DMS79 treated with DMSO at 0.1 percent for 48 hours (cell line): Measurements from ENCODE around the gene MOV10L1.
"Not testable (repeated sequence)": the region's sequence is repeated elsewhere in the genome, so short reads cannot be mapped to it uniquely, and the experiment has no call there.

Source experiments
- DNase-seq: peaks from one replicate; lab custom pipeline; 2025; lab: John Stamatoyannopoulos, UW

Gene MOV10L1

GRCh38 chr22:50078246-50078645, 11.6 kb upstream of the MOV10L1 start:
- no peak for DNase-seq

DNA sequence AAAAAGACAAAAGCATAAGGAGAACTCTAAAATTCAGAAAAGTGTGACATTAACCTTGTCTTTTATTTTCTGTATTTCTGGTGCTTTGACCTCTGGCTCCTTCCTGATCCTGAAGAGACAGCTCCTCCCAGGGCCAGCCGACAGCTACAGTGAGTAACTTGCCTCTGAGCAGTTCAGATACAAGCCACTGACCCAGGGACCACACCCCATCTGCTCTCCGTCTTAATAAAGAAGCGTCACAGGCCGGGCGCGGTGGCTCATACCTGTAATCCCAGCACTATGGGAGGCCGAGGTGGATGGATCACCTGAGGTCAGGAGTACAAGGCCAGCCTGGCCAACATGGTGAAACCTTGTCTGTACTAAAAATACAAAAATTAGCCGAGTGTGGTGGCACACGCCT, 11.0 kb upstream of the MOV10L1 start:
- DNase-seq: no peak

DNA sequence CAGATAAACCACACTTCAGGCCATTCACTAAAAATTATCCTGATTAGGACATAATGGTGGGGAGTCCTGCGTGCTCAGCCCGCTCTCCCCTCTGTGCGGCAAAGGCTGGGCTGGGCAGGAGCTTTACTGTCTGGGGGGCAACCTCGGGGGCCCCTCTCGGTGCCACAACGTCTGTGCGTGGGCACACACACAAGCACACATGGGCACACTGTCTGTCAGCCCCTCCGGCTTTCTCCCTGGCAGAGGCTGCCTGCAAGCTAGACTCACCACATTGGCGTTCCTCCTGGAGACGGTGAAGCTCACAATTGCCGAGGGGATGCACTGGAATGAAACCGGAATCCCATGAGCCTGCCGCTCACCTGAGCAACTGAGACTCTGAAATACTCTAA, 9.7 kb upstream of the MOV10L1 start:
- DNase-seq: no peak

GRCh38 chr22:50081426-50082196, 8.2 kb upstream of the MOV10L1 start:
- DNase-seq: no peak

DNA sequence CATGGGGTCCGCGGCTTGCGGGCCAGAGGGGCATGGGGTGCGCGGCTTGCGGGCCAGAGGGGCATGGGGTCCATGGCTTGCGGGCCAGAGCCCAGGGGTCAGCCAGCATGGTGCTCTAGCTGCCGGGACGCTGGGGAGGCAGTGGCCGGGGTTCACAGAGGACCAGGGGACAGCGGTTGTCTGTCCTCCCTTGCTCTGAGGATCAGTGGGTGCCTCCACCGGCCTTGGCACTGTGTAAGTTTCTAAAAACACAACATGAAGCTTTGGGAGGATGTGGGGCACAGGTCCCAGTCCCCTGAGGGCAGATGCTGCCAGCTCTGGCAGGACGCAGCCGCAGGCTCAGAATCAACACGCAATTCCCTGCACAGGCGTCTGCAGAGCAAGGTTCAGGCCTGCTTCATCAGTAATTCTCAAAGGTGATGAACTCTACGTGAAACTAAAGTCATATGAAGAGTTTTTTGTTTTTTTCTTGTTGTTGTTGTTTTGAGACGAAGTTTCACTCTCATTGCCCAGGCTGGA, 7.5 kb upstream of the MOV10L1 start:
- no peak for DNase-seq

GRCh38 chr22:50082961-50083461, 6.8 kb upstream of the MOV10L1 start:
- DNase-seq: no peak

- no peak for DNase-seq
Measured at GRCh38 chr22:50083462-50084079, 6.2 kb upstream of the MOV10L1 start.

- no peak for DNase-seq
Measured at GRCh38 chr22:50084080-50084477, 5.7 kb upstream of the MOV10L1 start.

DNA sequence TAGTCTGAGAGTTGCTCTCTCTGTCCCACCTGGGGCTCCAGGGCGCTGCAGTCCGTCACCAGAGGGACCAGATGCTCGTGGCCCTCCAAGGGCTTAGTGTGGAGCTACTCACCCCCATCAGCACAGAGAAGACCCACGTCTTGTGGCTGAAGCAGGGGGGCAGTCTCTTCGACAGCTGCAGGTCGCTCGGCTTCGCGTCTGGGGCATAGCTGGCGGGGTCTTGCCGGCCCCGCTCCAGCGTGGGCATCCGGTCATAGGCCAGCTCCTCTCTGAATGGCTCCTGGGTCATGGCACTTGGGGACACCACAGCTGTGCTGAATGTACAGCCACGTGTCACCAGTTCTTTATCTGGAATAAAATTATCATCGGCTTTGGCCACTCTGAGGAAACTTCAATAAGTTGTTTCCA, 5.2 kb upstream of the MOV10L1 start:
- no peak for DNase-seq

DNA sequence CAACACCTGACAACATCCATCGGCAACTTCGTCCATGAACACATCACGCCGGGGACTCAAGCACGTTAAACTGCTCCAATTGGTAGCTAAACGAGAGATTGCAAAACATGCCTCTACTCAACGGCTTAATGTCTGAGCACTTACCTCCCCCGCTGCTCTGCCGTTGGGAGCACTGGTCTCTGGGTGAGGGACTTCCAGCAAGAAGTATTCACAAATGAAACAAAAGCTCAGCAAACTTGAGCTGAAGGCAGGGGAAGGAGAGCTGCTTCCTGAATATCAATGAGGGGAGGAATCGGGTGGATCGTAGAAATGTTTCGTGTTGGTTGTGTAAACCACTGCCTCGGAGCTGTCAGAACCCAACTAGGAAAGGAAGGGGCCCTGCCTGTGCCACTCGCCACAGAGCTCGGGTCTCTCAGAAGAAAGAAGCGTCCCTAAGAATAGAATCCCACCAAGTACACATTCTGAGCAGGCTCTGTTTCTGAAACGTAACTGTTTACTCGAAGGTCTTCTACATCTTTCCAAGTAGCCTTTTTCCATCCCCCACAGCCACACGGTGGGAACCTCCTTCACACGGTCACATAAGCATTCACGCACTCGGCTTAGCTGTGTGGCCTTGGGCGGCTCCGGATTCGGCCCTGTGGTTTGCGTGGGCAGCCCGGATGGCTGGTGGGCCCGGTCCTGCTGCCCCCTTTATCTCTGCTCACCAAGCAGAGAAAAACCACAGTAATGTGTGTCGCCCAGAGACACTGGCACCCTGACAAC, 4.4 kb upstream of the MOV10L1 start, which contains the start of gene MLC1:
Gene MLC1 (minus strand): TSS at position 216 of the 762 bp plus-strand sequence. CDS start 524 bp downstream, outside the sequence.
- no peak for DNase-seq

DNA sequence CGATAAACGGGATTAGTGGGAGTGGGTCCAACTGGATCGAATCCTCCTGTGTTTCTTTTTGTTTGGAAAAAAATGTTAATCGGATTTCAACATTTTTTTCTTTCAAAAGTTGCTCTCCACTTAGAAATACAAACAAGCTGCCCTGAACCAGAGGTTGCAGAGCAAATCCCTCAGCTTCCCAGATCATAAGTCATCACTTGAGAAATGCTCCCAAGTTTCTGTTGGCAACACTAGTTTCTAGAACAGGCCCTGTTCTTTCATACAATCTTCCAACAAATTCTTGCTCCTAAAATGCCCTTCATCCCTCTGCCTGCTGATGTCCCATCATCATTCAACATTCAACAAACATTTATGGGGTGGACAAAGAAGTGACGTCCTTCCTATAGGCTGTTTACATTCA, 3.3 kb upstream of the MOV10L1 start:
- no peak for DNase-seq

DNA sequence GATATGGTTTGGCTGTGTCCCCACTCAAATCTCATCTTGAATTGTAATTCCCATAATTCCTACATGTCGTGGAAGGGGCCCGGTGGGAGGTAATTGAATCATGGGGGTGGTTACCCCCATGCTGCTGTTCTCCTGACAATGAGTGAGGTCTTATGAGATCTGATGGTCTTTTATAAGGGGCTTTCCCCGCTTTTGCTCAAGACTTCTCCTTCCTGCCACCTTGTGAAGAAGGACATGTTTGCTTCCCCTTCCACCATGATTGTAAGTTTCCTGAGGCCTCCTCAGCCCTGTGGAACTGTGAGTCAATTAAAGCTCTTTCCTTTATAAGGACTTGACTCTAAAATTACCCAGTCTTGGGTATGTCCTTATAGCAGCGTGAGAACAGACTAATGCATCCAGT, 2.8 kb upstream of the MOV10L1 start:
- DNase-seq: not testable (repeated sequence)

GRCh38 chr22:50087646-50088045, 2.2 kb upstream of the MOV10L1 start:
- no peak for DNase-seq

DNA sequence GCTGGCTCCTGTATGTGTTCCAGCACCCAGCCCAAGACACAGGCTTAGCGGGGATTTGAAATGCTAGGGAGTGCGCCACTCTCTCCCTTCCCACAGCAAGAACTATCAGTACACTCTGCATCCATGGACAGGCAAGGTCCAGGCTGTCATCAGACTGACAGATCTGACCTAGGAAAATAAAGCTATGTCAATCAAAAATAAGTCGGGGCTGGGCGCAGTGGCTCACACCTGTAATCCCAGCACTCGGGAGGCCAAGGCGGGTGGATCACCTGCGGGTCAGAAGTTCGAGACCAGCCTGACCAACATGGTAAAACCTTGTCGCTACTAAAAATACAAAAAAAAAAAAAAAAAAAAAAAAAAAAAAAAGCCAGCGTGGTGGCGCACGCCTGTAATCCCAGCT, 1.7 kb upstream of the MOV10L1 start:
- DNase-seq: no peak

- no peak for DNase-seq
Measured at GRCh38 chr22:50089231-50089630, 575 bp upstream of the MOV10L1 start.

DNA sequence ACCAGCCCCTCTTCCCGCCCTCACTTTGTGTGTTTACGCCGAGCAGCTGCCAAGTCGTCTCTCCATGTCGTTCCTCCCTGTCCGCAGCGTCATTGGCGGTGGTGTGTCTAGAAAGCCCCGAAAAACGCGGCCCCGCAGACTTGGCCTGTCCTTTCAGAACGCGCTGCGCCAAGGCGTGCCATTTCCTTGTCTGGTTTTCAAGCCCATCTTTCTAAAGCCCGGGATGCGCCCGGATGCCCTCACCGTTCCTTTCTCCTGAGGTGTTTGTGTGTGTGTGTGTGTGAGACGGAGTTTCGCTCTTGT, 557 bp downstream of the MOV10L1 start:
- no peak for DNase-seq

- no peak for DNase-seq
Measured at GRCh38 chr22:50091092-50091768, 1.4 kb downstream of the MOV10L1 start.

DNA sequence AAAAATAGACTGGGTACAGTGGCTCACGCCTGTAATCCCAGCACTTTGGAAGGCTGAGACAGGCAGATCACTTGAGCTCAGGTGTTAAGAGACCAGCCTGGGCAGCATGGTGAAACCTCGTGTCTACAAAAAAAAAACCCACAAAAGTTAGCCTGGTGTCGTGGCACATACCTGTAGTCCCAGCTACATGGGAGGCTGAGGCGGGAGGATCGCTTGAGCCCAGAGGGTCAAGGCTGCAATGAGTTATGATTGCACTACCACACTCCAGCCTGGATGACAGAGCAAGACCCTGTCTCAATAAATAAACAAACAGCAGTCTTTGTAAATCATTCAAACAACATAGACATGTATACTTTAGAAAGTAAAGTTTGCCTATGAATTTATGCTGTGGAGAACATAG, 2.5 kb downstream of the MOV10L1 start:
- DNase-seq: no peak

DNA sequence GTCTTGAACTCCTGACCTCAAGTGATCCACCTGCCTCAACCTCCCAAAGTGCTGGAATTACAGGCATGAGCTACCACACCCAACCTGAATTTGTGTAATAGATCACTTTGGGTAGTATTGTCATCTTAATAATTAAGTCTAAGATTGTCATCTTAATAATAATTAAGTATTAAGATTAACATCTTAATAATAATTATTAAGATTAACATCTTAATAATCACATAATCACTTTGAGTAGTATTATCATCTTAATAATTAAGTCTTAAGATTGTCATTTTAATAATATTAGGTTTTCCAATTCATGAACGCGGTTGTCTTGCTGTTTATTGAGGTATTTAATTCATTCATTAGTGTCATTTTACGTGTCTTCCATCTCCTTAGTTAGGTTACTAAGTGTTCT, 8.2 kb downstream of the MOV10L1 start:
- no peak for DNase-seq

GRCh38 chr22:50101870-50102565, 12.2 kb downstream of the MOV10L1 start:
- DNase-seq: no peak

DNA sequence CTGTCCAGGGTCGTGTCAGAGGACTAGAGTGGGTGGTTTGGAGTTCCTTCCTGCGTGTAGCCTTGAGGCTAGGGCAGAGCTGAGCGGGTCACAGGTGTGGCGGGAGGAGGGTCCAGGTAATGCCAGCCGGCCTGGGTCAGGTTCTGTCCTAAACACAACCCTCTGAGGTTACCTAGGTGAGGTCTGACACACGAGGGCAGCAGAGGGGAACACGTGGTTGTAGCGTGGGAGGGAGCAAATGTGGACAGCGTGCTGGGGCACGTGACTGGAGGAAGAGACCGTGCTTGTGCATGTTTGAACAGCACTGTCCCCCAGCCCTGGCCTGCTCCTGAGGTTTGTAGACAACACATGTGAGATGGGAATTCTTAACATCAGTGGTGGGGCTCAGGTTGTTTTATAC, 13.1 kb downstream of the MOV10L1 start:
- DNase-seq: no peak

GRCh38 chr22:50104141-50104544, 14.3 kb downstream of the MOV10L1 start:
- DNase-seq: no peak
